Measurements from ENCODE around the gene TSKU.

The TSKU gene

DNA sequence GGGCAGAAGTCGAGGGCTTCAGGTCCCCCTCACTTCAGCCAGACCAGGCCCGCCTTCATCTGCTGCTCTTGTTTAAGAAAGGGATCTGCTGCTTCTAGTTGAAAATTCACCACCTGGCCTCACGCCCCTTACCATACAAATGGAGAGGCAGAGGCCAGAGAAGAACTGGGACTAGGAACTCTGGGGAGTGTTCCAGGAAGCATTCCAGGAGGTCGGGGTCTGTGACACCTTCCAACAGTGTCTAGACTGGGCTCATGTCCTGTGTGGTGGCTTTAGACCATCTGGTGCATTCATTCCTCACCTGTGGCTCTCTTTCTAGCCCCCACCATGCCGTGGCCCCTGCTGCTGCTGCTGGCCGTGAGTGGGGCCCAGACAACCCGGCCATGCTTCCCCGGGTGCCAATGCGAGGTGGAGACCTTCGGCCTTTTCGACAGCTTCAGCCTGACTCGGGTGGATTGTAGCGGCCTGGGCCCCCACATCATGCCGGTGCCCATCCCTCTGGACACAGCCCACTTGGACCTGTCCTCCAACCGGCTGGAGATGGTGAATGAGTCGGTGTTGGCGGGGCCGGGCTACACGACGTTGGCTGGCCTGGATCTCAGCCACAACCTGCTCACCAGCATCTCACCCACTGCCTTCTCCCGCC, 12.3 kb downstream of the TSKU start:
- Histone ChIP-seq H2AFZ (ENCODE audit: low read depth) (no peak overlapping the region), H3K79me2 (ENCODE audit: insufficient read depth, low read depth) (no peaks in the 10 kb centered on the region), H3K36me3 (ENCODE audit: insufficient read depth) (no peaks in the 10 kb centered on the region), H3K27me3 (ENCODE audit: insufficient read depth, low read depth) (no peaks in the 10 kb centered on the region), H3K4me2 (no peak overlapping the region), H4K20me1 (ENCODE audit: insufficient read depth) (no peaks in the 10 kb centered on the region), H3K27ac (no peak overlapping the region), H3K4me3 (IDR thresholded peaks at IDR 0.05; ENCODE audit: insufficient read depth, low read depth, low read length) (no peak overlapping the region), H3K4me1 (ENCODE audit: low read depth, poor library complexity, severe bottlenecking) (peaks cover 3% of the 10 kb centered on the region), H3K9ac (no peak overlapping the region)
- TF ChIP-seq, protein P1, sequence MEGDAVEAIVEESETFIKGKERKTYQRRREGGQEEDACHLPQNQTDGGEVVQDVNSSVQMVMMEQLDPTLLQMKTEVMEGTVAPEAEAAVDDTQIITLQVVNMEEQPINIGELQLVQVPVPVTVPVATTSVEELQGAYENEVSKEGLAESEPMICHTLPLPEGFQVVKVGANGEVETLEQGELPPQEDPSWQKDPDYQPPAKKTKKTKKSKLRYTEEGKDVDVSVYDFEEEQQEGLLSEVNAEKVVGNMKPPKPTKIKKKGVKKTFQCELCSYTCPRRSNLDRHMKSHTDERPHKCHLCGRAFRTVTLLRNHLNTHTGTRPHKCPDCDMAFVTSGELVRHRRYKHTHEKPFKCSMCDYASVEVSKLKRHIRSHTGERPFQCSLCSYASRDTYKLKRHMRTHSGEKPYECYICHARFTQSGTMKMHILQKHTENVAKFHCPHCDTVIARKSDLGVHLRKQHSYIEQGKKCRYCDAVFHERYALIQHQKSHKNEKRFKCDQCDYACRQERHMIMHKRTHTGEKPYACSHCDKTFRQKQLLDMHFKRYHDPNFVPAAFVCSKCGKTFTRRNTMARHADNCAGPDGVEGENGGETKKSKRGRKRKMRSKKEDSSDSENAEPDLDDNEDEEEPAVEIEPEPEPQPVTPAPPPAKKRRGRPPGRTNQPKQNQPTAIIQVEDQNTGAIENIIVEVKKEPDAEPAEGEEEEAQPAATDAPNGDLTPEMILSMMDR (conservative IDR thresholded peaks at IDR 0.05; ENCODE audit: low read depth, low read length) = no peak

DNA sequence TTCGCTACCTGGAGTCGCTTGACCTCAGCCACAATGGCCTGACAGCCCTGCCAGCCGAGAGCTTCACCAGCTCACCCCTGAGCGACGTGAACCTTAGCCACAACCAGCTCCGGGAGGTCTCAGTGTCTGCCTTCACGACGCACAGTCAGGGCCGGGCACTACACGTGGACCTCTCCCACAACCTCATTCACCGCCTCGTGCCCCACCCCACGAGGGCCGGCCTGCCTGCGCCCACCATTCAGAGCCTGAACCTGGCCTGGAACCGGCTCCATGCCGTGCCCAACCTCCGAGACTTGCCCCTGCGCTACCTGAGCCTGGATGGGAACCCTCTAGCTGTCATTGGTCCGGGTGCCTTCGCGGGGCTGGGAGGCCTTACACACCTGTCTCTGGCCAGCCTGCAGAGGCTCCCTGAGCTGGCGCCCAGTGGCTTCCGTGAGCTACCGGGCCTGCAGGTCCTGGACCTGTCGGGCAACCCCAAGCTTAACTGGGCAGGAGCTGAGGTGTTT, 12.8 kb downstream of the TSKU start:
- H3K4me3 ChIP-seq (IDR thresholded peaks at IDR 0.05; ENCODE audit: insufficient read depth, low read depth, low read length) = no peak overlapping the region
- TF ChIP-seq, protein P1 (conservative IDR thresholded peaks at IDR 0.05; ENCODE audit: low read depth, low read length) = no peak
- no peaks in the 10 kb centered on the region for H3K79me2 ChIP-seq (ENCODE audit: insufficient read depth, low read depth)
- no peak overlapping the region for H3K9ac ChIP-seq
- H3K36me3 ChIP-seq (ENCODE audit: insufficient read depth) = no peaks in the 10 kb centered on the region
- no peak overlapping the region for H2AFZ ChIP-seq (ENCODE audit: low read depth)
- H3K4me1 ChIP-seq (ENCODE audit: low read depth, poor library complexity, severe bottlenecking) = peaks cover 3% of the 10 kb centered on the region
- H3K27ac ChIP-seq = no peak overlapping the region
- H3K4me2 ChIP-seq = no peak overlapping the region
- no peaks in the 10 kb centered on the region for H3K27me3 ChIP-seq (ENCODE audit: insufficient read depth, low read depth)
- H4K20me1 ChIP-seq (ENCODE audit: insufficient read depth) = no peaks in the 10 kb centered on the region

DNA sequence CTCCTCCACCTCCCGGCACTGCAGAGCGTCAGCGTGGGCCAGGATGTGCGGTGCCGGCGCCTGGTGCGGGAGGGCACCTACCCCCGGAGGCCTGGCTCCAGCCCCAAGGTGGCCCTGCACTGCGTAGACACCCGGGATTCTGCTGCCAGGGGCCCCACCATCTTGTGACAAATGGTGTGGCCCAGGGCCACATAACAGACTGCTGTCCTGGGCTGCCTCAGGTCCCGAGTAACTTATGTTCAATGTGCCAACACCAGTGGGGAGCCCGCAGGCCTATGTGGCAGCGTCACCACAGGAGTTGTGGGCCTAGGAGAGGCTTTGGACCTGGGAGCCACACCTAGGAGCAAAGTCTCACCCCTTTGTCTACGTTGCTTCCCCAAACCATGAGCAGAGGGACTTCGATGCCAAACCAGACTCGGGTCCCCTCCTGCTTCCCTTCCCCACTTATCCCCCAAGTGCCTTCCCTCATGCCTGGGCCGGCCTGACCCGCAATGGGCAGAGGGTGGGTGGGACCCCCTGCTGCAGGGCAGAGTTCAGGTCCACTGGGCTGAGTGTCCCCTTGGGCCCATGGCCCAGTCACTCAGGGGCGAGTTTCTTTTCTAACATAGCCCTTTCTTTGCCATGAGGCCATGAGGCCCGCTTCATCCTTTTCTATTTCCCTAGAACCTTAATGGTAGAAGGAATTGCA, 13.5 kb downstream of the TSKU start:
- Histone ChIP-seq H3K4me3 (IDR thresholded peaks at IDR 0.05; ENCODE audit: insufficient read depth, low read depth, low read length) (no peak overlapping the region), H4K20me1 (ENCODE audit: insufficient read depth) (no peaks in the 10 kb centered on the region), H3K27ac (no peak overlapping the region), H2AFZ (ENCODE audit: low read depth) (no peak overlapping the region), H3K79me2 (ENCODE audit: insufficient read depth, low read depth) (no peaks in the 10 kb centered on the region), H3K36me3 (ENCODE audit: insufficient read depth) (no peaks in the 10 kb centered on the region), H3K4me1 (ENCODE audit: low read depth, poor library complexity, severe bottlenecking) (peaks cover 3% of the 10 kb centered on the region), H3K9ac (no peak overlapping the region), H3K4me2 (no peak overlapping the region), H3K27me3 (ENCODE audit: insufficient read depth, low read depth) (no peaks in the 10 kb centered on the region)
- TF ChIP-seq, protein P1 (conservative IDR thresholded peaks at IDR 0.05; ENCODE audit: low read depth, low read length) = no peak

DNA sequence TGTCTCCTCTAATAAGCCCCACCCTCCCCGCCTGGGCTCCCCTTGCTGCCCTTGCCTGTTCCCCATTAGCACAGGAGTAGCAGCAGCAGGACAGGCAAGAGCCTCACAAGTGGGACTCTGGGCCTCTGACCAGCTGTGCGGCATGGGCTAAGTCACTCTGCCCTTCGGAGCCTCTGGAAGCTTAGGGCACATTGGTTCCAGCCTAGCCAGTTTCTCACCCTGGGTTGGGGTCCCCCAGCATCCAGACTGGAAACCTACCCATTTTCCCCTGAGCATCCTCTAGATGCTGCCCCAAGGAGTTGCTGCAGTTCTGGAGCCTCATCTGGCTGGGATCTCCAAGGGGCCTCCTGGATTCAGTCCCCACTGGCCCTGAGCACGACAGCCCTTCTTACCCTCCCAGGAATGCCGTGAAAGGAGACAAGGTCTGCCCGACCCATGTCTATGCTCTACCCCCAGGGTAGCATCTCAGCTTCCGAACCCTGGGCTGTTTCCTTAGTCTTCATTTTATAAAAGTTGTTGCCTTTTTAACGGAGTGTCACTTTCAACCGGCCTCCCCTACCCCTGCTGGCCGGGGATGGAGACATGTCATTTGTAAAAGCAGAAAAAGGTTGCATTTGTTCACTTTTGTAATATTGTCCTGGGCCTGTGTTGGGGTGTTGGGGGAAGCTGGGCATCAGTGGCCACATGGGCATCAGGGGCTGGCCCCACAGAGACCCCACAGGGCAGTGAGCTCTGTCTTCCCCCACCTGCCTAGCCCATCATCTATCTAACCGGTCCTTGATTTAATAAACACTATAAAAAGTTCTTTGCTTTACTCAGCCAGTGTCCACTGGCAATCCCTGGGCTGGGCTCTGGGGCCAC, 14.4 kb downstream of the TSKU start:
- Histone ChIP-seq H3K9ac (no peak overlapping the region), H3K4me1 (ENCODE audit: low read depth, poor library complexity, severe bottlenecking) (peaks cover 3% of the 10 kb centered on the region), H4K20me1 (ENCODE audit: insufficient read depth) (no peaks in the 10 kb centered on the region), H3K4me3 (IDR thresholded peaks at IDR 0.05; ENCODE audit: insufficient read depth, low read depth, low read length) (no peak overlapping the region), H3K27me3 (ENCODE audit: insufficient read depth, low read depth) (no peaks in the 10 kb centered on the region), H2AFZ (ENCODE audit: low read depth) (no peak overlapping the region), H3K79me2 (ENCODE audit: insufficient read depth, low read depth) (no peaks in the 10 kb centered on the region), H3K4me2 (no peak overlapping the region), H3K36me3 (ENCODE audit: insufficient read depth) (no peaks in the 10 kb centered on the region), H3K27ac (no peak overlapping the region)
- TF ChIP-seq, protein P1 (conservative IDR thresholded peaks at IDR 0.05; ENCODE audit: low read depth, low read length) = no peak

Data from KMS-11 (cell line).